ENCODE data around the gene DDB1. TPM values are rescaled to one million over a fixed set of nuclear protein-coding genes. Genes with fewer than 3 reads are reported as not detected.

DDB1 gene
- total RNA-seq, 1 donor from 2014 or later = 175 TPM

GRCh38 chr11:61307354-61307753 is 25.6 kb downstream of the DDB1 start:
- DNase-seq (ENCODE audit: low read depth) = no peak
- H3K4me3 ChIP-seq (ENCODE audit: low read depth, low read length) = no peak overlapping the region
- no peak for TF ChIP-seq CTCF (conservative IDR thresholded peaks at IDR 0.05; ENCODE audit: low read depth, low read length)

GRCh38 chr11:61306221-61306620 is 26.7 kb downstream of the DDB1 start:
- no peak for DNase-seq (ENCODE audit: low read depth)
- TF ChIP-seq CTCF (conservative IDR thresholded peaks at IDR 0.05; ENCODE audit: low read depth, low read length) = no peak
- no peak overlapping the region for H3K4me3 ChIP-seq (ENCODE audit: low read depth, low read length)

GRCh38 chr11:61305417-61305816 is 27.5 kb downstream of the DDB1 start:
- H3K4me3 ChIP-seq (ENCODE audit: low read depth, low read length) = no peak overlapping the region
- no peak for TF ChIP-seq CTCF (conservative IDR thresholded peaks at IDR 0.05; ENCODE audit: low read depth, low read length)
- DNase-seq (ENCODE audit: low read depth) = no peak

GRCh38 chr11:61303725-61304124 is 29.2 kb downstream of the DDB1 start:
- TF ChIP-seq CTCF (conservative IDR thresholded peaks at IDR 0.05; ENCODE audit: low read depth, low read length) = no peak
- no peak overlapping the region for H3K4me3 ChIP-seq (ENCODE audit: low read depth, low read length)
- DNase-seq (ENCODE audit: low read depth) = no peak

GRCh38 chr11:61302550-61302949 is 30.4 kb downstream of the DDB1 start:
- no peak for TF ChIP-seq CTCF (conservative IDR thresholded peaks at IDR 0.05; ENCODE audit: low read depth, low read length)
- no peak overlapping the region for H3K4me3 ChIP-seq (ENCODE audit: low read depth, low read length)
- DNase-seq (ENCODE audit: low read depth) = no peak

- TF ChIP-seq CTCF (conservative IDR thresholded peaks at IDR 0.05; ENCODE audit: low read depth, low read length) = no peak
- DNase-seq (ENCODE audit: low read depth) = no peak
- H3K4me3 ChIP-seq (ENCODE audit: low read depth, low read length) = no peak overlapping the region
Observed at GRCh38 chr11:61298663-61299244, 34.2 kb downstream of the DDB1 start.

- no peak overlapping the region for H3K4me3 ChIP-seq (ENCODE audit: low read depth, low read length)
- TF ChIP-seq CTCF (conservative IDR thresholded peaks at IDR 0.05; ENCODE audit: low read depth, low read length) = no peak
- DNase-seq (ENCODE audit: low read depth) = peak; percentile 88
Observed at GRCh38 chr11:61297746-61298145, 35.2 kb downstream of the DDB1 start.

Data from epithelial cell of proximal tubule (primary cell).